Limb (tissue), 2 donors: Measurements from ENCODE around the gene GSTT4.
A peak's percentile ranks its signal among the peaks of the same experiment; 100 is the strongest.
"Not testable (repeated sequence)": the region's sequence is repeated elsewhere in the genome, so short reads cannot be mapped to it uniquely, and the experiment has no call there.

Experiments
- DNase-seq, 2 donors: peaks; one replicate each; pipeline ENCODE4 v3.0.0-alpha.2; 2016; ENCODE audit errors: extremely low spot score in 2 of 2

GSTT4 gene

GRCh38 chr22:23989583-23990244 is 15.5 kb downstream of the GSTT4 start:
- DNase-seq: not testable (repeated sequence)

- not testable (repeated sequence) for DNase-seq
These were observed 18.6 kb downstream of the GSTT4 start for GRCh38 chr22:23986538-23987178.

DNA sequence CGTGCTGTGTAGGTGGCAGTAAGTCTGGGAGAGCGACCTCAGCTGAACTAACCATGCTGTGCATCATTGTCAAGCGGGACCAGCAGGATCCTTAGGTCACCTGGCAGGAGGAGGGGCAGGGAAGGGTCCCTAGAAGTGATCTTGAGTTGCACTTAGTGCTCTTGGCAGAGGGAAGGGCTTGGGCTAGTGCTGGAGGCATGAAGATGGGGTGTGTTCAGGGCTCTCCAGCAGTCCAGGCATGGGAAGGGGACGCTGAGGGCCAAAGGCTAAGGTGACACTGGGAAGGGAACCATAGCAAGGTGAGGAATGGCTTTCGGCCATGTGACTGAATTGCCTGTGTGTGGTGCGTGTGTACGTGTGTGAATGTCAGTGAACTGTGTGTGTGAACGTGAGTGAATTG is 19.2 kb downstream of the GSTT4 start:
- not testable (repeated sequence) for DNase-seq

DNA sequence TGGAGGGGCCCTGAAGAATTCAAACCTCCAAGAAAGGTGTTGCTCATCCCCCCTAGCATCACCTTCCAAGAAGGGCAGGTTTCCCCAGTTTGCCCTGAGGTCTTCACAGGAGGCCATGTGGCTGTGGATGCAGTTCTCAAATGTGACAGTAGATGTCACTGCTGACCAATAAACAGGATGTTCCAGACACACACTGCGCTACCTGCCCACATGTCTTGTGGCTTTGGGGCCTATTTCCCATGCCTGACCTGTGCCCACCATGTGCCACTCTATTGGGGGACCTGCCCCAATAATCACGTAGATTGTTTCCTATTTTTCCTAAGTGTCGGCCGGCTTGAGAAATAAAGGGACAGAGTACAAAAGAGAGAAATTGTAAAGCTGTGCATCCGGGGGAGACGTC is 20.8 kb downstream of the GSTT4 start:
- peak in 1 of 2 donors; percentile 9 for DNase-seq

DNA sequence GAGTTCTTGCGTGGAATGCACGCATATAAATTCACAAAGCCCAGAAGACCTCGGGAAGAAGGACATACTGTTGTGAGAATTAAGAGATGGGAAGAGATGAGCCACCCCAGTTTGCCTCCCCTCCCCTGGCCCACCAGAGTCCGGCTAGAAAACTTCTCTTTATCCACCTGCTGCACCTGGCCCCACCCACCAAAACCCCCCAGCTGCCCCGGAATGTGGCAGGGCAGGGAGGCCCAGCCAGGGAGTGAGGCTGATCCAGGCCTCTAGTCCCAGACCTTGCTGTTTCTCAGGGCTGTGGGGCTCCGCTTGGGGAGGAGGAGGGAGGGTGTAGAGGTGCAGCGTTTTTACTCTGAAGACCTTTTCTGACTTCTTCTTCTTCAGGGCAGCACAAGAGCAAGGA is 24.7 kb downstream of the GSTT4 start:
- not testable (repeated sequence) for DNase-seq

DNA sequence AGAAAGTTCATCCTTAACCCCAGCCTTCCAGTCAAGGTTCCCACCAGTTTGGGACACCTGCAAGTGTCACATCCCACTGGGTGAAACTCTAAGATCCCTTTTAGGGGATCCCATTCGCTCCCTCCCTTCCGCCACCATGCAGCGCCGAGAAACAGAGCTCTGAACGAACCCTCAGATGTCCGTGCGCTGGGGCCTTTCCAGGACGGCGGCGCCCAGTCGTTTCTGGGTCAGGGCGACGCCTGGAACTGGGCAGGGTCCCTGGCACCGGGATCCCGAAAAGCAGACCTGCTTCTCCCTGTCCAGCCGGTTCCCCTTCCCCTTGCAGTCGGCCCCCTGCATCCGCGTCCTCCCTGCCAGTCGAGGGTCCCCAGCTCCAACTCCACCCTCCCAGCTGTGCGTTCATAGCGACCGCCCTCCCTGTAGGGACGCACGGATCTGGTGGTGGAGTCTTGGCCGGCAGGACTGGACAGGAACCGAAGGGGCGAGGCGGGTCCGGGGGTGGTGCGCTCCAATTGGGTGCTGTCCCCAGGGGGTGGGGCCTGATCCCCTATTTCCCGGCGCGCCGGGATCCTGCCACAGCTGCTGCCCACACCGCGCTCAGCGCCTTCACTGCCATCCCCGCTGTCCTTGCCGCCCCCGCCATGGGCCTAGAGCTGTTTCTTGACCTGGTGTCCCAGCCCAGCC is 25.6 kb downstream of the GSTT4 start, which contains the start of gene GSTT2:
TSS of gene GSTT2 (plus strand) at position 578 of the 684 bp plus-strand sequence.
- not testable (repeated sequence) for DNase-seq

DNA sequence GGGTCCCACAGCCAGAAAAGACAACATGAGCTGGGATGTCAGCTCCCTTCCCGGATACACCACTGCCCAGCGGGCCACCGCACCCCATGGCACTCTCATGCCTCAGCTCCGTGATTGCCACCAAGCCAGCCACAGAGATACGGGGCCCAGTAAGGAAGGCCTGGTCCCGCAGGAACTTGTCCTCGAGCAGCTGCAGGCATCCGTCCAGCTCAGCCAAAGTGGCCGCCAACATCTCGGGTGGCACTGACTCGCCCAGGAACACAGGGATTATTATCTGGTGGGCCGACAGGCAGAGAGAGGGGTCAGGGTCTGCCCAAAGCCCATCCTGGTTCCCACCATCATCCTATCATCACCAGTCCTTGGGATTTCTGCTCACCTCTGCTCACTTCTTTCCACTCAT is 27.9 kb downstream of the GSTT4 start:
- not testable (repeated sequence) for DNase-seq

DNA sequence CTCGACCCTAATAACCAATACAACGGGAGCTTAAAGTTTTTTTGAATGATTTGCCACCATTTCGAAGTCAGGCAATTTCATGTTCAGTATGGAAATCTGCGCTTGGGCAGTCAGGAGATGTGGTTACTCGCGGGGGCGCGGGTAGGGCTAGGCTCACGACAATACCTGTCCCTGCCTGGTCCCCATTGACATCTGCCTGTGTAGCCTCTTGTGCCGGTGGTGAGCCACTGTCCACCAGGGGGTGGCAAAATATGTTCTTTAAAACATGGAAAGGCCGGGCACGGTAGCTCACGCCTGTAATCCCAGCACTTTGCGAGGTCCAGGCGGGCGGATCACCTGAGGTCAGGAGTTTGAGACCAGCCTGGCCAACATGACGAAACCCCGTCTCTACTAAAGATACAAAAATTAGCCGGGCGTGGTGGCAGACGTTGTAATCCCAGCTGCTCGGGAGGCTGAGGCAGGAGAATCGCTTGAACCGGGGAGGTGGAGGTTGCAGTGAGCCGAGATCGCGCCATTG is 30.4 kb downstream of the GSTT4 start:
- DNase-seq: not testable (repeated sequence)

GRCh38 chr22:23974345-23974744 is 30.9 kb downstream of the GSTT4 start, which contains the start of gene DDT:
Gene DDT, minus strand, starts transcription at chr22:23974441. Its CDS starts 27 bp downstream, at chr22:23974414.
- not testable (repeated sequence) for DNase-seq

DNA sequence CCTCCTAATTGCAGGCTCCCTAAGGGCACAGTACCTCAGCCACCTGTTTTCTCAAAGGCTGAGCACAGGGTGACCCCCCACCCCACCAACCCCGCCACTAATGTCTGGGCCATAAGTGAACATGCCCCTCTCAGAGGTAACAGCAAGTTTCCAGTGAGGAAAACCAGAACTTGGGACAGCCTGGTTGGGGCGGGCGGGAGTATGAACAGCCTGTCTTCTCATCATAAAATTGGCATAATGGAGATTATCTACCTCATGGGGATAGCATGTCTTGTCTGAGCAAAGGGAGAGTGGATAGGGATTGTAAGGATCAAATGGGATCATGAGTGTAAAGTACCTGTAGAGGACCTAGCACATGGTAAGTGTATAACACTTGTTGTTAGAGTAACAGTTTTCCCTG is 33.3 kb downstream of the GSTT4 start:
- not testable (repeated sequence) for DNase-seq

GRCh38 chr22:23970816-23971486 is 34.3 kb downstream of the GSTT4 start:
- DNase-seq: no peak

DNA sequence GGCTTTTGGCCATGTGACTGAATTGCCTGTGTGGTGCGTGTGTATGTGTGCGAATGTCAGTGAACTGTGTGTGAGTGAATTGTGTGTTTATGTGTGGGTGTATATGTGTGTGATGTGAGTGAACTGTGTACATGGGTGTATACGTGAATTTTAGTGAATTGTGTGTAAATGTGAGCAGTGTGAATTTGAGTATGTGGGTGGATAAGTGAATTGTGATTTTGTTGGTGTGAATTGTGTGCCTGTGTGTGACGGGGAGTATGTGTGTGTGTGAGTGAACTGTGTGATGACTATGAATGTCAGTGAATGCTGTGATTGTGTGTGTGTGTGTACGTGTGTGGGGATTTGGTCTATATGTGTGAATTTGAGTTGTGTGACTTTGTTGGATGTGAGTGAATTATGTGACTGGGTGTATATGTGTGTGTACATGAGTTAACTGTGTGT is 35.0 kb downstream of the GSTT4 start:
- DNase-seq: no peak

- DNase-seq: no peak
These were observed 36.2 kb downstream of the GSTT4 start for GRCh38 chr22:23969071-23969470.

- not testable (repeated sequence) for DNase-seq
These were observed 38.7 kb downstream of the GSTT4 start, which contains the start of gene DDTL for GRCh38 chr22:23966568-23966967. Gene DDTL, plus strand, starts transcription at chr22:23966888. Its CDS starts 27 bp downstream, at chr22:23966915.

- DNase-seq: not testable (repeated sequence)
These were observed 39.2 kb downstream of the GSTT4 start for GRCh38 chr22:23966094-23966493.

DNA sequence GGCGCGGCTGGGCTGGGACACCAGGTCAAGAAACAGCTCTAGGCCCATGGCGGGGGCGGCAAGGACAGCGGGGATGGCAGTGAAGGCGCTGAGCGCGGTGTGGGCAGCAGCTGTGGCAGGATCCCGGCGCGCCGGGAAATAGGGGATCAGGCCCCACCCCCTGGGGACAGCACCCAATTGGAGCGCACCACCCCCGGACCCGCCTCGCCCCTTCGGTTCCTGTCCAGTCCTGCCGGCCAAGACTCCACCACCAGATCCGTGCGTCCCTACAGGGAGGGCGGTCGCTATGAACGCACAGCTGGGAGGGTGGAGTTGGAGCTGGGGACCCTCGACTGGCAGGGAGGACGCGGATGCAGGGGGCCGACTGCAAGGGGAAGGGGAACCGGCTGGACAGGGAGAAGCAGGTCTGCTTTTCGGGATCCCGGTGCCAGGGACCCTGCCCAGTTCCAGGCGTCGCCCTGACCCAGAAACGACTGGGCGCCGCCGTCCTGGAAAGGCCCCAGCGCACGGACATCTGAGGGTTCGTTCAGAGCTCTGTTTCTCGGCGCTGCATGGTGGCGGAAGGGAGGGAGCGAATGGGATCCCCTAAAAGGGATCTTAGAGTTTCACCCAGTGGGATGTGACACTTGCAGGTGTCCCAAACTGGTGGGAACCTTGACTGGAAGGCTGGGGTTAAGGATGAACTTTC is 44.0 kb downstream of the GSTT4 start, which contains the start of gene GSTT2B:
TSS of gene GSTT2B (minus strand) at position 112 of the 688 bp plus-strand sequence. CDS start at position 48, 64 bp downstream.
- DNase-seq: not testable (repeated sequence)

DNA sequence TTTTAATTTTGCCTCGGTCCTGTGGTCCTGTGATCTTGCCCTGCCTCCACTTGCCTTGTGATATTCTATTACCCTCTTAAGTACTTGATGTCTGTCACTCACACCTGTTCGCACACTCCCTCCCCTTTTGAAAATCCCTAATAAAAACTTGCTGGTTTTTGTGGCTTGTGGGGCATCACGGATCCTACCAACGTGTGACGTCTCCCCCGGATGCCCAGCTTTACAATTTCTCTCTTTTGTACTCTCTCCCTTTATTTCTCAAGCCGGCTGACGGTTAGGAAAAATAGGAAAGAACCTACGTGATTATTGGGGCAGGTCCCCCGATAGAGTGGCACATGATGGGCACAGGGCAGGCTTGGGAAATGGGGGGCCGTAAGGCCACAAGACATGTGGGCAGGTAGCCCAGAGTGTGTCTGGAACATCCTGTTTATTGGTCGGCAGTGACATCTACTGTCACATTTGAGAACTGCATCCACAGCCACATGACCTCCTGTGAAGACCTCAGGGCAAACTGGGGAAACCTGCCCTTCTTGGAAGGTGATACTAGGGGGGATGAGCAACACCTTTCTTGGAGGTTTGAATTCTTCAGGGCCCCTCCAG is 48.9 kb downstream of the GSTT4 start:
- DNase-seq: peak; percentile 79 to 85

- not testable (repeated sequence) for DNase-seq
These were observed 49.4 kb downstream of the GSTT4 start for GRCh38 chr22:23955886-23956285.

- DNase-seq: not testable (repeated sequence)
These were observed 50.3 kb downstream of the GSTT4 start for GRCh38 chr22:23954991-23955305.
